ENCODE results near the gene ARFRP1.

DNA sequence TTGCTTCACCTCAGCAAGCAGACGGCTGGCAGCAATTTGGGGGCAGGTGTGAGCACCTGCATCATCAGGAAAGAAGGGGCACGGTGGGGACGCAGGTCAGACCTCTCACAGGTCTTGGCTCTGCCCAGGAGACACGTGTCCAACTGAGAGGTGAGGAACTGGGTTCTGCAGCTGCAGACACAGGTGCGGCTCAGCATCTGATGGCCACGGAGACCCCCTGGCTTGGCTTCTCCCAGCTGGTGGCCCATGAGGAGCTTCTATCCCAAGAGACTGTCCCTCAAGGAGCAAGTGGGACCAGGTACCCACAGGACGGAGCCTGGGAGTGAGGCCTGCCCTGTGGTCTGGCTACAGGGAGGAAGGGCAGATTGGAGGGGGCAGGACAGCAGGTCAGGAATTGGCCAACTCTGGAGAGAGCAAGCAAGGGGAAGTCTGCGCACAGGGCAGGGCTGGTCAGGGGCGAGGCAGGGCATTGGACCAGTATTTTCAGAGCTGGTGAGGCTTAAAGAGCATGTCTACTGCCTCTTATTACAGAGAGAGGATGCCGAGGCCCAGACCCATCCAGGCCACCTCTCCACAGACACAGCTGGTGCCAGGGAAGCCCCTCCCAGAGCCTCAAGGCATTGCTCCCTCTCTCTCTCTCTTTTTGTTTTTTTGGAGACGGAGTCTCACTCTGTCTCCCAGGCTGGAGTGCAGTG, 58.7 kb downstream of the ARFRP1 start:
- TF ChIP-seq, protein P1, sequence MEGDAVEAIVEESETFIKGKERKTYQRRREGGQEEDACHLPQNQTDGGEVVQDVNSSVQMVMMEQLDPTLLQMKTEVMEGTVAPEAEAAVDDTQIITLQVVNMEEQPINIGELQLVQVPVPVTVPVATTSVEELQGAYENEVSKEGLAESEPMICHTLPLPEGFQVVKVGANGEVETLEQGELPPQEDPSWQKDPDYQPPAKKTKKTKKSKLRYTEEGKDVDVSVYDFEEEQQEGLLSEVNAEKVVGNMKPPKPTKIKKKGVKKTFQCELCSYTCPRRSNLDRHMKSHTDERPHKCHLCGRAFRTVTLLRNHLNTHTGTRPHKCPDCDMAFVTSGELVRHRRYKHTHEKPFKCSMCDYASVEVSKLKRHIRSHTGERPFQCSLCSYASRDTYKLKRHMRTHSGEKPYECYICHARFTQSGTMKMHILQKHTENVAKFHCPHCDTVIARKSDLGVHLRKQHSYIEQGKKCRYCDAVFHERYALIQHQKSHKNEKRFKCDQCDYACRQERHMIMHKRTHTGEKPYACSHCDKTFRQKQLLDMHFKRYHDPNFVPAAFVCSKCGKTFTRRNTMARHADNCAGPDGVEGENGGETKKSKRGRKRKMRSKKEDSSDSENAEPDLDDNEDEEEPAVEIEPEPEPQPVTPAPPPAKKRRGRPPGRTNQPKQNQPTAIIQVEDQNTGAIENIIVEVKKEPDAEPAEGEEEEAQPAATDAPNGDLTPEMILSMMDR (IDR thresholded peaks at IDR 0.05), result no peak
- no peak for TF ChIP-seq POLR2A (IDR thresholded peaks at IDR 0.05)
